ENCODE measurements around the gene SYT2.
"Not testable (repeated sequence)": the region's sequence is repeated elsewhere in the genome, so short reads cannot be mapped to it uniquely, and the experiment has no call there.

Gene SYT2

GRCh38 chr1:202710070-202711045 lies at the start of gene SYT2:
Gene SYT2, minus strand, starts transcription at chr1:202710454. Its CDS starts 104,682 bp downstream, at chr1:202605772.
- DNase-seq, result peak; percentile 10

DNA sequence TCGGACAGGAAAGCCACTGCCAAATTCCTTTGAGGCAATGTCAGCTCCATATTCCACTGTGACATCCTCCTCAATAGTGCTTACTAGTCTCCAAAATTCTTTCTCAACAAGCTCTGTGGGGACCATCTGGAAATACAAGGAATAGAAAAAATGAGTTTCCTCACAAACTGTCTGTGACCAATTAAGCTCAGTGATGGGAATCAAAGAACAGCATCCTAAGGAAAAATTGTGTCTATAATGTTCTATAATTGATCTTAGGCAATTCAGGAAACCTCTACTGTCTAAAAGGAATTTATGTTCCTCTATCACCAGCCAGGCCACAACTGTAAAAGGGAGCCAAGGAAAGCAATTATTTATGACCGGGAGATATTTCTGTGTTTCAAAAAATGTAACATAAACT lies 46.1 kb upstream of the SYT2 start:
- no peak for DNase-seq

- no peak for DNase-seq
Measured at GRCh38 chr1:202754293-202754692, 44.0 kb upstream of the SYT2 start.

- no peak for DNase-seq
Measured at GRCh38 chr1:202752774-202753173, 42.5 kb upstream of the SYT2 start.

GRCh38 chr1:202750761-202751160 lies 40.5 kb upstream of the SYT2 start:
- no peak for DNase-seq

DNA sequence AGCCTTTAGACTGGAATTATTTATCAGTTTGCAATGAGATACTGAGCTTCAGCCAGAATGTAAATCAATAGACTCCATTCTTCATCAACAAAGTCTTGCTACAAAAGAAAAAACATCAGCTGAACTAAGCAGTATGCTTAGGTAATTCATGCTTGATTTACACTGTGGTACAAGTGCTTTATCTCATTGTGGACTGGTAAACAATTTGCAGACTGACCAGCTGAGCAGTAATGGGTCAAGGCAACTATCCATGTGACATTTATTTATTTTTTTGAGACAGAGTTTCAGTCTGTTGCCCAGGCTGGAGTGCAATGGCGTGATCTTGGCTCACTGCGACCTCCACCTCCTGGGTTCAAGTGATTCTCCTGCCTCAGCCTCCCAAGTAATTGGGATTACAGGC lies 39.8 kb upstream of the SYT2 start:
- DNase-seq, result no peak

- DNase-seq, result no peak
Measured at GRCh38 chr1:202745323-202745888, 35.2 kb upstream of the SYT2 start.

- not testable (repeated sequence) for DNase-seq
Measured at GRCh38 chr1:202744770-202745169, 34.5 kb upstream of the SYT2 start.

DNA sequence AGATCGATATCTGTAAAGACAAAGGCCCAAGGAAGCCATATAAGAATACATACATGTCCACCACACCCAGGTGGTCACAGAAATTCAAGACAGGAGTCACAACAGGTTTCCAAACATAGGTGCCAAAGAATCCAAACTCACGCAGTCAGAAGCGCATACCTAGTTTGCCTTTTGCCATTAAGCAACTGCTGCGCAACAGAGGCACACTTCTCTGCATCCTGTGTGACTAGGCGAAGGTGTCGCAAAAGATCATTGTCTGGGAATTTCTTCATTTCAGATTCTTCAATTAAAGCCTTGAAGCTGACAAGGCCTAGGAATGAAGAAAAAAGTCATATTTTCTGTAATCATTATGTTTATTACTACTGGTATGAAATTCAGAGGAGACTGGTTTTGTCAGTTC lies 32.2 kb upstream of the SYT2 start:
- DNase-seq, result no peak

DNA sequence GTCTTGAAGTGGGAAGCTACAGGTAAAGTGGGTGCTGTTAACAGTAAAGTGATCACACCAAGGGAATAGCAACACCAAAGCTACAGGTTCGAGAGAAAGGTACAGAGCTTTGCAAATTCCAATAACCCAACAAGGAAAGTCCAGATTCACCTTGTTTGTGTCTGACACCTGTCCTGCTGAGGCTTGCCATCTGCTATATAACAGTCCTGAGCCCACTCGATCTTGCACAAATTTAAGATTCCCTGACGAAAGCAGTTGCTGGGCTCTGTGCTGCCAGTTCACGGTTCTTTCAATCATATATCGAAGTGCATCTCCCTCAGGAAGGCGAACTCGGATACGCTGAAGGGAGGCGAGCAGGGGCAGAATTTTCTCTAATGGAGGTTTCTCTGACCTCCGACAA lies 23.0 kb upstream of the SYT2 start:
- no peak for DNase-seq

- no peak for DNase-seq
Measured at GRCh38 chr1:202728951-202729350, 18.7 kb upstream of the SYT2 start.

- no peak for DNase-seq
Measured at GRCh38 chr1:202725526-202725925, 15.3 kb upstream of the SYT2 start.

GRCh38 chr1:202723708-202724107 lies 13.5 kb upstream of the SYT2 start:
- DNase-seq, result no peak

DNA sequence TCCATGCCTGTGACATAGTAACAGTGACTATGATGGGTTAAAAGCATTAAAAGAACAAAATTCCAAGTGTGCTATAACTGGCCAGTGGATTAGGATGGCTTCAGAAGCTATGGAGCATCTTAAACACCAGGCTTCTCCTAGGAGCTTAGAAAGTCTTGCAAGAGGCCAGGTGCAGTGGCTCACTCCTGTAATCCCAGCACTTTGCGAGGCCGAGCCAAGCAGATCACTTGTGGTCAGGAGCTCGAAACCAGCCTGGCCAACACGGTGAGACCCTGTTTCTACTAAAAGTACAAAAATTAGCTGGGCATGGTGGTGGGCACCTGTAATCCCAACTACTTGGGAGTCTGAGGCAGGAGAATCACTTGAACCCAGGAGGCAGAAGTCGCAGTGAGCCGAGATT lies 12.8 kb upstream of the SYT2 start:
- DNase-seq, result not testable (repeated sequence)

- DNase-seq, result no peak
Measured at GRCh38 chr1:202716654-202717053, 6.4 kb upstream of the SYT2 start.

DNA sequence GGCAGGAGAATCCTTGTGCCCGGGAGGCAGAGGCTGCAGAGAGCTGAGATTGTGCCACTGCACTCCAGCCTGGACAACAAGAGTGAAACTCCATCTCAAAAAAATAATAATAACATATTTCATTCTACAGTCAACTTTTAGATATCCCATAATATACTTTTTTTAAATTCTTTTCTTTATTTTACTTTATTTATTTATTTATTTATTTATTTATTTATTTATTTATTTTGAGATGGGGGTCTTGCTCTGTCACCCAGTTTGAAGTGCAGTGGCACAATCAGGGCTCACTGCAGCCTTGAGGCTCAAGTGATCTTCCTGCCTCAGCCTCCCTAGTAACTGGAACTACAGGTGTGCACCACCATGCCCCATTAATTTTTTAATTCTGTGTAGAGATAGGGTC lies 3.9 kb upstream of the SYT2 start:
- DNase-seq, result not testable (repeated sequence)

DNA sequence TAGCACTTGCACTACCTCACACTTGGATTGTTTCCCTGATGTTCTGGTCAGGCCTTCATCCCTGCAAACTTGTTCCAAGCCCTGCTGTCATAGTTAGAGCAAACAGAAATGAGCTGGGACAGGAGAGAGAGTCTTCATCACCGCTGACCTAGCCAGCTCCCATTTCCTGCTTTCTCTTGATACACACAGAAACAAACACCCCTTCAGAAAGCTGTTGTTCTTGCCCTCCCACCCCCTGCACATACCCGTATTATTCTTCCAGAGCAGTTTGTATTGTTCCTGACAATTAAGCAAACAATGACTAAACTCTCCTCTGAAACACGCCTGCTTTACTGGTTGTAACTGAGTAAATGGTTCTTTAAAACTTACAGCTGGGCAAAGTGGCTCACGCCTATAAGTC lies 2.9 kb upstream of the SYT2 start:
- no peak for DNase-seq

GRCh38 chr1:202711949-202712635 lies 1.8 kb upstream of the SYT2 start:
- DNase-seq, result no peak

DNA sequence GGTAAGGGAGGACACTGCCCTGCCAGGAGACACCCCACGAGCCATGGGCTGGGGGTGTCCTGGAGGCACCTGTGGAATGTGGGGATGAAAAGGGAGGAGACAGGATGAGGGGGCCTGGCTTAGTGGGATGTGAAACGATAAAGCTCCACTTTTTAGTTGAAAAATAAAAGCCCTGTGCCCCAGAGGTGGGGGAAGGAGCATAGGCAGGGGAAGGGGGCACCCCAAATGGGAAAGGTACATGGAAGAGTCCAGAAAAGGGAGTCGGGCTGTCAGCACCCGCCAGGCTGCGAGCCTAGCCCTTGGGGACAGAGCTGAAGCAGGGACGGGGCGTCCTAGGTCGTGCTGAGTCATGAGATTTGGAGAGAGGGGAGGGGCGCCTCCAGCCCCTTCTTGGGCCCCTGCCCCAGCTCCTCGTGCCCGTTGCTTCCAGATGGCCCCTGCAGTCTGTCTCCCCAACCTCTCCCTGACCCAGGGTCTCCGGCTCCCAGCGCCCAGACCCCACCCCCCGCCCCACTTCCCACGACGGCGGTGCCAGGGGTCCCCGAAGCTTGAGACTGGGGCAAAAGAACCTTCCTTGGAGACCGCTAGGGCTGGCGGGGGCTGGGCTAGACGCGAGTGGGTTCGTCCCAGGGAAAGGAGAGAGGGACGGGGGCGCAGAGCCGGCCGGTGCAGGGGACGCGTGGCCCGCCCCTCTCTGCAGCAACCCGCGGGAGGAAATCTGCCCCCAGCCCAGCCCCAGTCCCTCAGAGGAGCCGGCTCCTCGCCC lies 795 bp downstream of the SYT2 start:
- no peak for DNase-seq

DNA sequence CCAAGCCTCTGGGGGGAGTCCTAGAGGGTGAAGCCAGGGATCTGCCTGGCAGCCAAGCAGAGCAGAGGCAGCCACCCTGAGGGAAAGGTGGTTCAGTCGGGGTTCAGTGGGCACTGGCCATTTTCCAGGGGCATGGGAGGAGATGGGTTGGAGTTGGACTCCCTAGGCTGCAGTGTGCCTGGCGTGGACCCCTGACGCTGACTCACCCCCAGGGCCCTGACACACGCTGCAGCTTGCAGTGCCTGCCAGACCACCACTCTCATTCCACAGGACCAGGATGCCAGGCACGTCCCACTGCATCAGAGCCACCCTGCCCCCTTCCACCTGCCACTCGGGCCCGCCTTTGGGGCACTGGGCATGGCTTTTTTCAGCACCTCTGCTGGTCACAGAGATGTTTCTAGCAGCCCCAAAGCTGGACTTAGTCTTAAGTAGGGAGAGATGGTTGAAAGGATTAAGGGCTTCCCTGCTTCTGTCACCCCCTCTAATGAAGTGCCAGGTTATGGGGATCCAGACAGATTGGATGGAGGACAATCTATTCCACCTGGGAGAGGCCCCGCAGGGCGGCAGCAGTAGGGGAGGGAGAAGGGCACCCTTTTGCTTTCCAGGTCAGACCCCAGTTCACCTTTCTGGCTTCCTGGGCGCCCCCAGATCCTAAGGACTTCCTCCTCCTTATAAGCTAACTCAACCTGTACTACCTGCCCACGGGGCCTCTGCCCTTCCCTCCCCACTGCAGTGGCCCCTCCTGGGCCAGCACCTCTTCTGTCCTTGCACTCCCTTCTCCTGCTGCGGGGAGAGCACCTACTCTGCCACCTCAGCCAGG lies 1.6 kb downstream of the SYT2 start:
- DNase-seq, result no peak

GRCh38 chr1:202706851-202707250 lies 3.4 kb downstream of the SYT2 start:
- no peak for DNase-seq

- DNase-seq, result no peak
Measured at GRCh38 chr1:202704601-202705000, 5.7 kb downstream of the SYT2 start.

All from stimulated activated CD4-positive, alpha-beta T cell treated with anti-CD3 and anti-CD28 coated beads, Interleukin-4, amount 100 ng/mL, for 1 hour (primary cell).